Fibroblast of pulmonary artery (primary cell): Measurements from ENCODE around the gene PLPPR3.
"Not testable (repeated sequence)": the region's sequence is repeated elsewhere in the genome, so short reads cannot be mapped to it uniquely, and the experiment has no call there.

ENCODE experiments used
- DNase-seq: peaks from one replicate; pipeline ENCODE4 v3.0.0-alpha.2; 2010; ENCODE audit warnings: low read depth
- H3K4me3 ChIP-seq: replicated peaks from 2 replicates; pipeline ENCODE4 v1.5.1; 2011; ENCODE audit warnings: low read depth, mild to moderate bottlenecking, control low read depth, low read length, moderate library complexity
- CTCF ChIP-seq: IDR thresholded peaks from 2 replicates; pipeline ENCODE4 v1.5.1; 2011; ENCODE audit warnings: mild to moderate bottlenecking, control low read depth, low read length, inconsistent platforms; ENCODE audit errors: missing control alignments

Gene PLPPR3

DNA sequence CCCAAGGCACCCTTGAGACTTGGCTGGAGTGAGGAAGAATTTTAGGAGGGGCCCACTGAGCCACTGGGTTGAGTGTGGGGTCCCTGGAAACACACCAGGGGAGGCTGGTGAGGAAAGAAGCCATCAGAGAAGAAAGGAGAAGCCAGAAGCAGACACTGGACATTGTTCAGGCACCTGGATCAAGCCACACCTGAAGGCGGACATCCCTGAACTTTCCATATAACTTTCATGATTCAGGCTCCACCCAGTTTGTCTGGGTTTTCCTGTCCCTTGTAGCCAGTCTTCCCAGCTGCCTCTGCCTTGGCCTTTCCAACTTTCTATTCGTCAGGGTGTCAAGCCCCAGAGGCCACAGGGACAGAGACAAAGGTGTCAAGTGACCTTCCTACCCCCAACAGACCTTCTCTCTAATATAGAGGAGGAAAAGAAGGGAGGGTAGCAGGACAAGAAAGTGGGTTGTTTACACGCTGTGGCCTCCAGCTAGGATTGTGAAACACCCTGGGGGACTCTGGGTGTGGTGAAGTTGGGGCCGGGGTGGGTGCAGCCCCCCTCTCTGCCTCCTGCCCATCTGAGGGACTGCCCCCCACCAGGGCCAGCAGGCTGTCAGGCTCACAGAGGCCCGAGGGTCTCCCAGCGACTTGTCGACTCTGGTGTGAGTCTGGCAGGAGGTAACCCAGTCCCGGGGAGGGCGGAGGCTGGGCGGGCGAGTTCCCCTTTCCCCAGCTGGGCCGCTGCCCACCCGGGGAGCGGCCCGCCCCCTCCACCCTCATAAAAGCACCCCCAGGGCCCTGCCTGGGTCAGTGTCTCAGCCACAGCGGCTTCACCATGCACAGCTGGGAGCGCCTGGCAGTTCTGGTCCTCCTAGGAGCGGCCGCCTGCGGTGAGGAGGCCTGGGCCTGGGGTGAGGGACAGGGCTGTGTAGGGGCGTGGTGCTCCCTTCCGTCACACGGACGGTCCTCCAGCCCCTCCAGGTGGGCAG, 37.4 kb upstream of the PLPPR3 start, which contains the start of gene CFD:
Gene CFD (plus strand): TSS at position 797 of the 976 bp plus-strand sequence. CDS start 26 bp downstream, at position 823.
- no peak for DNase-seq
- peak within 1 kb of the TSS; percentile 22 for H3K4me3 ChIP-seq
- no peak for TF ChIP-seq CTCF

DNA sequence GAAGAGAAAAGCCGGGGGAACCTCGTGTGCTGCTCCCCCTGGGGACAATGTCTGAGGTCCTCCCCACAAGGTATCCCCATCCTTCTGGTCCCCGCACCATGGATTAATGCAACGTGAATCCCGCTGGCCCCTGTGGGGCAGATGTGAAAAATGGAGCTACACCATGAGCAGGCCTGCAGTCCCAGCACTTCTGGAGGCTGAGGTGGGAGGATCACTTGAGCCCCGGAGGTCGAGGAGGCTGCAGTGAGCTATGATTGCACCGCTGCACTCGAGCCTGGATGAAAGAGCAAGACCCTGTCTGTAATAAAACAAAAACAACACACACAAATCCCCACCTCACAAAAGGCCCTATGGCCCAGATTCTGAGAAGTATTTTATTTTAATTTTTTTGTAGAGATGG, 36.5 kb upstream of the PLPPR3 start:
- DNase-seq, result no peak
- no peak overlapping the region for H3K4me3 ChIP-seq
- no peak for TF ChIP-seq CTCF

- no peak overlapping the region for H3K4me3 ChIP-seq
- no peak for DNase-seq
- no peak for TF ChIP-seq CTCF
Measured at GRCh38 chr19:855566-856120, 33.9 kb upstream of the PLPPR3 start.

GRCh38 chr19:855142-855541, 33.4 kb upstream of the PLPPR3 start:
- TF ChIP-seq CTCF, result no peak
- no peak for DNase-seq
- H3K4me3 ChIP-seq, result no peak overlapping the region

DNA sequence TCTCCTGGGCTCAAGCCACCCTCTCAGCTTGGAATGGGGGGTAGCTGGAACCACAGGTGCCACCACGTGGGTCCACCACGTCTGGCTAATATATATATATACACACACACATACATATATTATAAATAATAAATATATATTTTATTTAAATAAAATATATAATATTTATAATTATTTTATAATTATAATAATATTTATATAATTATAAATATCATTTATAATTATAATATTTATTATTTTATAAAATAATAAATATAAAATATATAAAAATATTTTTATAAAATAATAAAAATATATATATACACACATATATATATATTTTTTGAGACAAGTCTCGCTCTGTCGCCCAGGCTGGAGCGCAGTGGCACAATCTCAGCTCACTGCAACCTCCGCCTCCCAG, 32.8 kb upstream of the PLPPR3 start:
- TF ChIP-seq CTCF, result no peak

DNA sequence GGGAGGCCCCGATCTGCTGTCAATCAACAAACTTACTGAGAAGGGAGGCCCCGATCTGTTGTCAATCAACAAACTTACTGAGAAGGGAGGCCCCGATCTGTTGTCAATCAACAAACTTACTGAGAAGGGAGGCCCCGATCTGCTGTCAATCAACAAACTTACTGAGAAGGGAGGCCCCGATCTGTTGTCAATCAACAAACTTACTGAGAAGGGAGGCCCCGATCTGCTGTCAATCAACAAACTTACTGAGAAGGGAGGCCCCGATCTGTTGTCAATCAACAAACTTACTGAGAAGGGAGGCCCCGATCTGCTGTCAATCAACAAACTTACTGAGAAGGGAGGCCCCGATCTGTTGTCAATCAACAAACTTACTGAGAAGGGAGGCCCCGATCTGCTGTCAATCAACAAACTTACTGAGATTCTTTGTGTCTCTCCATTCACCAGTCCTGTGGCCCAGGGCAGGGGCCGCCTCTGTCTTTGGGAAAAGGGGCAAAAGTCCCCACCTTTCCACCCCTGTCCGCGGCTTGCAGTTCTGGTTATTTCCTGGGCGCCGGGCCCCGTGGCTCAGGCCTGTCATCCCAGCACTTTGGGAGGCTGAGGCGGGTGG, 32.0 kb upstream of the PLPPR3 start:
- H3K4me3 ChIP-seq, DNase-seq: not testable (repeated sequence)

More for the DNA sequence above, 32.8 kb upstream of the PLPPR3 start:
- no peak for DNase-seq
- H3K4me3 ChIP-seq, result no peak overlapping the region

- DNase-seq, result no peak
- no peak for TF ChIP-seq CTCF
- no peak overlapping the region for H3K4me3 ChIP-seq
Measured at GRCh38 chr19:853014-853585, 31.3 kb upstream of the PLPPR3 start.
